COR-L47 (cell line): ENCODE data around the gene PTPRCAP.

ENCODE experiments used
- DNase-seq: peaks from one replicate; lab custom pipeline; 2025; lab: John Stamatoyannopoulos, UW

The PTPRCAP gene

DNA sequence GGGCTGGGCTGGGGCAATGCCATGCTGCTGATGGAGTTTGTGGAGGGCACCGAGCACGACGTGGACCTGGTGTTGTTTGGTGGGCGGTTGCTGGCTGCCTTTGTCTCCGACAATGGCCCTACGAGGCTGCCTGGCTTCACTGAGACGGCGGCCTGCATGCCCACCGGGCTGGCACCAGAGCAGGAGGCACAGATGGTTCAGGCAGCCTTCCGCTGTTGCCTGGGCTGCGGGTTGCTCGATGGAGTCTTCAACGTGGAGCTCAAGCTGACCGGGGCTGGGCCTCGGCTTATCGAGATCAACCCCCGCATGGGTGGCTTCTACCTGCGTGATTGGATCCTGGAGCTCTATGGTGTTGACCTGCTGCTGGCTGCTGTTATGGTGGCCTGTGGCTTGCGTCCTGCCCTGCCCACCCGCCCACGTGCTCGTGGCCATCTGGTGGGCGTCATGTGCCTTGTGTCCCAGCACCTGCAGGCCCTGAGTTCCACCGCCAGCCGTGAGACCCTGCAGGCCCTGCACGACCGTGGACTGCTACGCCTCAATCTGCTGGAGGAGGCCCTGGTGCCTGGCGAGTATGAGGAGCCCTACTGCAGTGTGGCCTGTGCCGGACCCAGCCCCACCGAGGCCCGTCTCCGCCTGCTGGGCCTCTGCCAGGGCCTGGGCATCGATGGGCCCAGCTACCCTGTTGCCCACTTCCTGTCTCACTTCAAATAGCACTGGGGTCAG is 13.4 kb downstream of the PTPRCAP start:
- no peak for DNase-seq

GRCh38 chr11:67423466-67423865 is 14.0 kb downstream of the PTPRCAP start:
- no peak for DNase-seq

- no peak for DNase-seq
These were observed 14.6 kb downstream of the PTPRCAP start for GRCh38 chr11:67422891-67423290.

DNA sequence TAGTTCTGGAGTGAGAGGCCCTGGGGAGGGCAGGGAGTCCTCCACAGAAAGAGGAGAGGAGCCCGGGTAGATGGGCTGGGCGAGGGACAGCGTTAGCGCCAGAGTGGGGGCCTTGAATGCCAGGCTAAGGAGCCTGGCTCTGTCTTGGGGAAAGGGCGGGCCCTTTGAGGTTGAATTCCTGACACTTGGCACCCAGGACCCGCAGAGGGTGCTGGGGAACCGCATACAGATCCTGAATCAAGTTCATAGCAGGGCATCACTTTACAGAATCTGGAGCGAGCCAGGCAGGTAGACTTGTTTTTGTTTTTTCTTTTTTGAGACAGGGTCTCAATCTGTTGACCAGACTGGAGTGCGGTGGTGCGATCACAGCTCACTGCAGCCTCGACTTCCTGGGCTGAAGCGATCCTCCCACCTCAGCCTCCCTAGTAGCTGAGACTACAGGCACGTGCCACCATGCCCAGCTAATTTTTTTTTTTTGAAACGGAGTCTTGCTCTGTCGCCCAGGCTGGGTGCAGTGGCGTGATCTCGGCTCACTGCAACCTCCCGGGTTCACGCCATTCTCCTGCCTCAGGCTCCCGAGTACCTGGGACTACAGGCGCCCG is 16.0 kb downstream of the PTPRCAP start:
- DNase-seq = no peak

DNA sequence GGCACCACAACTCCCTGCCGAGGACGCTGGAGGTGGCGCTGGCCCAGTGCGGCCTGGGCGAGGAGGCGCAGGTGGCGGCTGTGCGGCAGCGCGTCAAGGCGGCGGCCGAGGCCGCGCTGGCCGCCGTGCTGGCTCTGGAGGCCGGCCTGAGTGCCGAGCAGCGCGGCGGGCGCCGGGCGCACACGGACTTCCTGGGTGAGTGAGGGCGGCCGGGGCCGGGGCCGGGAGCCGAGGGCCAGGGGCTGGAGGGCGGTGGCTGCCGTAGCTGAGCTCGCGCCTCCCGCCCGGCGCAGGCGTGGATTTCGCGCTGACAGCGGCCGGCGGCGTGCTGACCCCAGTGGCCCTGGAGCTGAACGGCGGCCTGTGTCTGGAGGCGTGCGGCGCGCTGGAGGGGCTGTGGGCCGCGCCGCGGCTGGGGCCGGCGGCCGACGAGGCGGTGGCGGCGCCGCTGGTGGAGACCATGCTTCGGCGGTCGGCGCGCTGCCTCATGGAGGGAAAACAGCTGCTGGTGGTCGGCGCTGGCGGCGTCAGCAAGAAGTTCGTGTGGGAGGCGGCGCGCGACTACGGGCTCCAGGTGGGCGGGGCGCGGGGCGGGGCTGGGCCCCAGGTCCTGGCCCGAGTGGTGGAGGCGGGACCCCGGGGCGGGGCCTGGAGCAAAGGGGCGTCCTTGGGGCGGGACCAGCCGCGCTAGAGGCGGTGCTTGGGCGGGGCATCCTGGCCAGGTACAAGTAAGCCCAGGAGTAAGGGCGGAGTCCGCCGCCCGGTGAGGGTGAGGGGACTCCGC is 16.6 kb downstream of the PTPRCAP start:
- peak; percentile 91 for DNase-seq

DNA sequence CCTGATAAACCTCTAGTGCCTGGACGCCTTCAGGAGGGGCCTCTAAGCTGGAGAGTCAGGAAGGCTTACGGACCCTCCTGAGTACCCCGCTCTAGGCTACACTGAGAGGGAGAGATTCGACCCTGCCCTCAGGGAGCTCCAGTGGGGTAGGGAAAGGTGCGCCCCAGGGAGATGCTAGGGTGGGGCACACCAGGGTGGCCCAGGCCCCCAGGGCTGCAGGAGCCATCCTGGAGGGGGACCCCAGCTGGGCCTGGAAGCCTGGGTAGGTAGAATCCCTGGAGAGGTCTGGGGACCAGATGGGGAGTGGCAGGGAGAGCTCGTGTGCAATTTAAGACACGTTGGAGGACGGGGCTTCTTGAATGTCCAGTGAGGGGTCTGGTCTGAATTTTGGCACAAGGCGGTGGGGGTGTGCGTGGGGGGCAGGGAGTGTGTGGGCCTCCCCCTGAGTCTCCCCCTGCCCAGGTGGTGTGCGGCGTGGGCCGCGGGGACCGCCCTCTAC is 17.3 kb downstream of the PTPRCAP start:
- DNase-seq = no peak

GRCh38 chr11:67419325-67420049 is 18.0 kb downstream of the PTPRCAP start:
- DNase-seq = no peak

- no peak for DNase-seq
These were observed 18.8 kb downstream of the PTPRCAP start for GRCh38 chr11:67418476-67419281.

DNA sequence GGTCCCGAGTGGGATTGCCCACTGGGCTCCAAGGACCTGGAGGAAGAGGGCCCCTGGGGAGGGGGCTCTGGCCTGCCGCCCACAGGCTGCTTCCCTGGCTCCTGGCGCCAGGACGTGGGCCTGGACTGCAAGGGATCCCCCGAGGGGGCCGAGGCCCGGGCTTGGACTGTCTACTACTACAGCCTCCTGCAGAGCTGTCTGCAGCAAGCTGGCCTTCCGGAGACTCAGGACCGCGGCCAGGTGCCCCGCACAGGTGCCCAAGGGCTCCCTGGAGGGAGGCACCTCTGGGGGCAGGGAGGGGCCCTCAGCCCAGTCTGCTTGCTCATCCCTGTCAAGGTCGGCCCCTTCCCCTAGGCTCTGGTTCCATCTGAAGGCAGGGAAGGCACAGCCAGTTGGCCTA is 20.1 kb downstream of the PTPRCAP start:
- no peak for DNase-seq

DNA sequence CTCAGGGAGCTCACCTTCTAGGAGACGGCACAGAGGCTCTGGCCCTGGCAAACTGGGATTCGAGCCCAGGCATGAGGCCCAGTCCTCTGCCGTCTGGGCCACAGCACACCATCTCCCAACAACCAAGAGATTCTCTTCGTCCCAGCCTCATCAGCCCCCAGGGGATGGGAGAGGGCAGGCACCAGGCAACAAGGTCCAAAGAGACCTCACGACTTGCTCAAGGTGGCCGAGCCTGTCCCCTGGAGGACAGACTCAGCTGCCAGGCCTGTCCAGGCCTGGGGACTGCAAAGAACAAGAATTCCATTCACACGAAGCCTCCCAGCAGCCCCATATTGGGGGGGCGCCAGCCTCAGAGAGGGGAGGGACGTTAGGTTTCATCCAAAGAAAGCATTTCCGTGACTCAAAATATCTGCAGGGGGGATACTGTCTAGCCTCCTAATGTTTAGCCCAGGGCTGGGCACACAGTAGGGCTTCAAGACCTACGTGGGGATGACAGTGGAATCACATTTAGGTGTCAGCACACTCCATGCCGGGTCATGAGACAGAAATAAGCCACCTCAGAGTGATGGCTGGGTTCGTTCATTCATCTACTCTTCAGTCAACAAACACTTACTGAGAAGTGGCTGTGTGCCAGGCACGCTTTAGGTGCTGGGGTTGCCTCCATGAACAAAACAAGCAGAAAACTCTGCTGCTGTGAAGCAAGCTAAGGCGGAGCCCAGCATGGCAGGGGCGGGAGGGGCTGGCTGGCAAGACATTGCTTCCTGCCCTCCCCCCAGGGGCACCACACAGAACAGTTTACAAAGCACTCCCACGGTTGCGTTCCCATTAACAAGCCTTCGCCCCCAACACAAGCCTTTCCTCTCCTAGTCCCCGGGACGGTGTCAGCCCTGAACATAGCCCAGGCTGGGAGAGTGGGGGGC is 20.8 kb downstream of the PTPRCAP start:
- peak; percentile 89 for DNase-seq

GRCh38 chr11:67415501-67416304 is 21.8 kb downstream of the PTPRCAP start, which contains the start of gene CARNS1:
TSS of gene CARNS1 (plus strand) at chr11:67415678. CDS start at chr11:67416200, 522 bp downstream.
- DNase-seq = no peak

DNA sequence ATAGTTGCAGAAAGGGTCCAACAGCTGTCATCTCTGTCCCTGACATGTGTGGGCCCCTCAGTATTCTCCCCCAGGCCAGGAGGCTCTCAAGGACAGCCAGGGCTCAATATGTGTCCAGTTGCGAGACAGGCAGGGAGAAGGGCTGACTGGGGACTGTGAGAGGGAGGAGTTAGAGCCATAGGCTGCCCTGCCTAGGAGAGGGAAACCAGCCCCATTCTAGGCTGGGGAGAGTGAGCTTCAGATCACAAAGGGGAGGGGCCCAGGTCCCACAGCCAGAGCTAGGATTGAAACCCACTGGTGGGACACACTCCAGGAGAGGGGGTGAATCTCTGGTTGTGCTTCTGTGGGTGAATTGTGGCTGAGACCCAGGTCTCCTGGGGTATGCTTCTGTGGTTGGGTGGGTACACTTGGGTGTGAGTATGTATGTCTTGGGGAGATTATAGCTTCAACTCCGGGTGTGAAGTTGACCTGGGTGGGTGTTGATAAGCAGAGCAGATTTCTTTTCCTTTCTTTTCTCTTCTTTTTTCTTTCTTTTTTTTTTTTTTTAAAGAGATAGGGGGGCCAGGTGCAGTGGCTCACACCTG is 24.1 kb downstream of the PTPRCAP start:
- no peak for DNase-seq

- no peak for DNase-seq
These were observed 24.8 kb downstream of the PTPRCAP start for GRCh38 chr11:67412495-67413179.

DNA sequence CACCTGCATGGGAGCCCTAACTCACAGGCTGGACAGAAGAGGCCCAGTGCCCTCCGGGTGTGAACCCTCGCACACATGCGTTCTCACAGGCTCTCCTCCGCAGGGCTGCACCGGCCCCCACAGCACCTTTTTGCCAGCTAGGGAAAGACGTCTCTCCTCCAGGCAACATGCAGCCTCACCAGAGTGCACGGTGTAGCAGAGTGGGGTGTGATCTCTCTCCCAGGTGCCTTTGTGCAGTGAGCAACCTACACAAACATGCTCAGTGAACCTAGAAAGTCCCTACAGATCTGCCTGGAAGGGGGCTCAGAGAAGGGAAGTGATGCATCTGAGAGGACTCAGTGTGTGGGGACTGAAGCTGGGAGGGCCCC is 25.7 kb downstream of the PTPRCAP start:
- no peak for DNase-seq

DNA sequence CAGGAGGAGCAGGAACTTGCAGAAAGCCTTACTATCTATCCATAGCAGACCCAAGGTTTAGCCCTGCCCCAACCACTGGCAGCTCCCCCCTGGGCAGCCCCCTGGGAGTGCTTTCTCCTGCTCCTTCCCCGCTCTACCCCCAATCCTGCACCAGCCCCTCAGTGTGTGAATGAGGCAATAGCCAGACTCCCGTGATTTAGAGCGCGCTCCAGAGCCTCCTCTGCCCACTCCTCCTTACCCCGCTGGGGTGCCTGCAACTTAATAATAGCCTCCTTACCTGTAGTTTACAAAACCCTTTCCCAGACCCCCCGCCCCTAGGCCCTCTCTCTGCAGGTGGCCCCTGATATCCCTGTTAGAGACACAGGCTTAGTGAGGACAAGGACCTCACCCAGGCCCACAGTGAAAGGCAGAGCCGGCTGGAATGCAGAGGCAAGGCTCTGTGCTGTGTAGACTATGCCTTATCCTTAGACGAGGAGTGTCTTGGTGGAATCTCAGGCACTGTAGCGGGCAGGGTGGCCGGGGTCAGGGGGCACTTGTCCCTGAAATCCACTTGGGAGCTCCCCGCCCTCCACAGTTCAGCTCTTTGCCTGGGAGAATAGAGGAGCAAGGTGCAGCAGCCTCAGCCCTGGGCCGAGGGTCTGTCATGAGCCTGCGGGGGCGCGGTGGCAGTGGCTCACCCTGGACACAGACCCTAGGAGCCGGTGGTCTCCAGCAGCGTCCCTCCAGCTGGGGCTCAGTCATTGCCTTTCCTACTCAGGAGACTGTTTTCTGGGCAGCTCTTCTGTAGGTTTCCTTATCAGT is 26.3 kb downstream of the PTPRCAP start:
- no peak for DNase-seq

- no peak for DNase-seq
These were observed 27.1 kb downstream of the PTPRCAP start for GRCh38 chr11:67410369-67410831.

DNA sequence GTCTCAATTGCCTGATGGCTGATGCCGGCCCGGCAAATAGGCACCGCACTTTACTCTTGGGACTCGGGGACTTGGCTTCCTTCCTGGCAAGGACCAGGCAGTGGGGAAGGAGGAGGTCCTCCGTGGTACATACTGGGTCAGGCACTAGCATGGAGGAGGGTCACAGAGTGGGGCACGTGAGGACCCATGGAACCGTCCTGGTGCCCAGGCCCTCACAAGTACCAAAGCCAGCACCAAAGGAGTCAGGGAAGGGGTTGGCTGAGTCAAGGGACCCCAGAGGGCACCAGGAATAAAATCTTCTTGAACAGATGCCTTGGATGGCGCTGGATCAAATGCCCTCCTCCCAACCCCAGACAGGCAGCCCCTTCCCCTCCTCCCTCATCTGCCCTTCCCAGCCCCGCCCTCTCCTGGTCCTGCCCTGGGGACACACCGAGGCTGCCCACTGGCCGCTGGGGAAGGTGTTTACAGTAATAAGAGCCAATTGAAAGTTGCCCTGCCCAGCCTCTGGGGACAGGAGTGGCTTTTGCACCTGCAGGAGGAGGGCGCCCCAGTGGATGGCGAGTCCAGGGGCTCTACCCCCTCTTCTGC is 27.6 kb downstream of the PTPRCAP start:
- DNase-seq = no peak
